ENCODE results near the gene CAV1. TPM values are rescaled to one million over a fixed set of nuclear protein-coding genes. Genes with fewer than 3 reads are reported as not detected.

The CAV1 gene
- total and polyA plus RNA-seq, 12 donors: 4.0 to 35.4 (median 9.7) TPM

DNA sequence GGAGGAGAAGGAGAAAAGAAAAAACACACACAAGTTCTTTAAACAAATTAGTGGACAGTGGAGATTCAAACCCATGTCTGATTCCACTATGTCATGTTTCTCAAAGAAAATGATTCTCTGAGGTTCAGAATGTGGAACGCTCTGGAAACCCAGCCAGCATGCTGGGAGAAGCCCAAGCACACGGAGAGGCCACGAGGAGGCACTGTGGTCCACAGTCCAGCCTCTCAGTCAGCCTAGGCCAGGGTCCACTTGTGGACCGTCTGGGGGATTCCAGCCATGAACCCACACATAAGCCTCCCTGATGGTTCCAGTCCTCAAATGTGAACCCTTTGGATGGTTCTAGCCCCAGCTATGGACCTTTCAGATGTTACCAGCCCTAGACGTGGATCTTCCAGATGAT, 73.4 kb downstream of the CAV1 start:
- intact Hi-C loops (cut with DNase I): loop anchor here (5.0 to 10.0 kb wide), 2 partner anchors 209 to 423 kb away; no protein-coding TSS in a partner anchor
- TF ChIP-seq POLR2A (IDR thresholded peaks at IDR 0.05): no peak
- TF ChIP-seq, protein P1, sequence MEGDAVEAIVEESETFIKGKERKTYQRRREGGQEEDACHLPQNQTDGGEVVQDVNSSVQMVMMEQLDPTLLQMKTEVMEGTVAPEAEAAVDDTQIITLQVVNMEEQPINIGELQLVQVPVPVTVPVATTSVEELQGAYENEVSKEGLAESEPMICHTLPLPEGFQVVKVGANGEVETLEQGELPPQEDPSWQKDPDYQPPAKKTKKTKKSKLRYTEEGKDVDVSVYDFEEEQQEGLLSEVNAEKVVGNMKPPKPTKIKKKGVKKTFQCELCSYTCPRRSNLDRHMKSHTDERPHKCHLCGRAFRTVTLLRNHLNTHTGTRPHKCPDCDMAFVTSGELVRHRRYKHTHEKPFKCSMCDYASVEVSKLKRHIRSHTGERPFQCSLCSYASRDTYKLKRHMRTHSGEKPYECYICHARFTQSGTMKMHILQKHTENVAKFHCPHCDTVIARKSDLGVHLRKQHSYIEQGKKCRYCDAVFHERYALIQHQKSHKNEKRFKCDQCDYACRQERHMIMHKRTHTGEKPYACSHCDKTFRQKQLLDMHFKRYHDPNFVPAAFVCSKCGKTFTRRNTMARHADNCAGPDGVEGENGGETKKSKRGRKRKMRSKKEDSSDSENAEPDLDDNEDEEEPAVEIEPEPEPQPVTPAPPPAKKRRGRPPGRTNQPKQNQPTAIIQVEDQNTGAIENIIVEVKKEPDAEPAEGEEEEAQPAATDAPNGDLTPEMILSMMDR (IDR thresholded peaks at IDR 0.05): no peak

GRCh38 chr7:116598861-116599260, 74.0 kb downstream of the CAV1 start:
- H3K27ac ChIP-seq: no peak overlapping the region
- intact Hi-C loops (cut with DNase I): loop anchor here (5.0 to 10.0 kb wide), 2 partner anchors 208 to 424 kb away; no protein-coding TSS in a partner anchor
- WGBS, 4 donors: 77 to 88% (median 82%) methylated on average over 3 of the region's 3 CpGs

More for the DNA sequence above, 73.4 kb downstream of the CAV1 start:
- H3K9me3 ChIP-seq (replicated peaks in 1 of 3): no peaks in the 10 kb centered on the region
- no peaks in the 10 kb centered on the region for H3K36me3 ChIP-seq (replicated peaks in 1 of 2)
- no peak for DNase-seq
- H3K4me1 ChIP-seq (replicated peaks in 1 of 2): no peaks in the 10 kb centered on the region
- WGBS, 4 donors: 77 to 90% (median 85%) methylated on average over 4 to 5 of the region's 5 CpGs
- no peaks in the 10 kb centered on the region for H3K27me3 ChIP-seq
- H3K4me3 ChIP-seq: no peak overlapping the region
- no peak overlapping the region for H3K27ac ChIP-seq

GRCh38 chr7:116601426-116601825, 76.6 kb downstream of the CAV1 start:
- Histone ChIP-seq H3K27me3 (no peaks in the 10 kb centered on the region), H3K27ac (no peak overlapping the region), H3K4me1 (replicated peaks in 1 of 2) (no peaks in the 10 kb centered on the region), H3K4me3 (no peak overlapping the region), H3K36me3 (replicated peaks in 1 of 2) (no peaks in the 10 kb centered on the region), H3K9me3 (replicated peaks in 1 of 3) (peaks cover 0 to 5% (median 0%) of the 10 kb centered on the region in 3 donors)
- 65 to 77% (median 71%) methylated on average over 2 of the region's 2 CpGs for WGBS, 4 donors
- TF ChIP-seq, protein P1 (IDR thresholded peaks at IDR 0.05): no peak
- no peak for TF ChIP-seq POLR2A (IDR thresholded peaks at IDR 0.05)
- intact Hi-C loops (cut with DNase I): no loop called here
- no peak for DNase-seq

More at GRCh38 chr7:116598861-116599260, 74.0 kb downstream of the CAV1 start:
- Histone ChIP-seq H3K9me3 (replicated peaks in 1 of 3) (no peaks in the 10 kb centered on the region), H3K27me3 (no peaks in the 10 kb centered on the region), H3K36me3 (replicated peaks in 1 of 2) (no peaks in the 10 kb centered on the region), H3K4me1 (replicated peaks in 1 of 2) (no peaks in the 10 kb centered on the region), H3K4me3 (no peak overlapping the region)
- DNase-seq: no peak
- no peak for TF ChIP-seq POLR2A (IDR thresholded peaks at IDR 0.05)
- TF ChIP-seq, protein P1 (IDR thresholded peaks at IDR 0.05): no peak

GRCh38 chr7:116607299-116607698, 82.5 kb downstream of the CAV1 start:
- H3K9me3 ChIP-seq (replicated peaks in 1 of 3): peaks cover 0 to 5% (median 0%) of the 10 kb centered on the region in 3 donors
- H3K27me3 ChIP-seq: peaks cover 6% of the 10 kb centered on the region
- DNase-seq: no peak
- WGBS, 4 donors: 65 to 78% (median 75%) methylated on average over 2 of the region's 2 CpGs
- H3K4me1 ChIP-seq (replicated peaks in 1 of 2): no peaks in the 10 kb centered on the region
- no peaks in the 10 kb centered on the region for H3K36me3 ChIP-seq (replicated peaks in 1 of 2)
- no peak for TF ChIP-seq POLR2A (IDR thresholded peaks at IDR 0.05)
- TF ChIP-seq, protein P1 (IDR thresholded peaks at IDR 0.05): no peak
- intact Hi-C loops (cut with DNase I): no loop called here
- no peak overlapping the region for H3K27ac ChIP-seq
- H3K4me3 ChIP-seq: no peak overlapping the region
